AG04450 (cell line): ENCODE measurements around the gene ACER1. TPM values are rescaled to one million over a fixed set of nuclear protein-coding genes. Genes with fewer than 3 reads are reported as not detected.

Source experiments
- CTCF ChIA-PET: fragments of 300-600, 350-600 bp; formaldehyde crosslinking; extraction: SDS; loops from one replicate; lab custom pipeline; 2022; ENCODE audit warnings: antibody characterized with exemption, inconsistent platforms; lab: Charles Lee
- POLR2A ChIA-PET: fragments of 350-600 bp; formaldehyde crosslinking; extraction: SDS; loops from one replicate; lab custom pipeline; 2021; ENCODE audit warnings: antibody characterized with exemption, inconsistent platforms; lab: Yijun Ruan, JAX
- DNase-seq: peaks from one replicate; pipeline ENCODE4 v3.0.0-alpha.2; 2011; ENCODE audit warnings: low read depth, low spot score
- H3K27ac ChIP-seq: one replicate; pipeline ENCODE4 v1.5.1; 2012; ENCODE audit warnings: low read depth, low read length, control low read depth
- H3K27me3 ChIP-seq: one replicate; pipeline ENCODE4 v1.6.0; 2012; ENCODE audit warnings: low read length; ENCODE audit not compliant: control insufficient read depth, insufficient read depth
- H3K4me3 ChIP-seq: 2 replicates; pipeline ENCODE4 v1.5.1; 2011; ENCODE audit warnings: mild to moderate bottlenecking, low read depth, low read length, control low read depth
- H3K9me3 ChIP-seq: 2 replicates; pipeline ENCODE4 v1.5.1; 2012; ENCODE audit warnings: low read length; ENCODE audit not compliant: control insufficient read depth, insufficient read depth
- CTCF ChIP-seq: IDR thresholded peaks from 2 replicates; pipeline ENCODE4 v1.5.1; 2011; ENCODE audit warnings: low read depth, low read length, control low read depth, inconsistent platforms
- polyA plus RNA-seq: library from polyadenylated mRNA; depleted of rRNA; stranded (reverse); fragments of >200 nt; gene quantifications from 2 replicates; pipeline ENCODE4 v1.2.3, GENCODE V29; 2011

ACER1 gene
- polyA plus RNA-seq, 1 experiment: not detected

DNA sequence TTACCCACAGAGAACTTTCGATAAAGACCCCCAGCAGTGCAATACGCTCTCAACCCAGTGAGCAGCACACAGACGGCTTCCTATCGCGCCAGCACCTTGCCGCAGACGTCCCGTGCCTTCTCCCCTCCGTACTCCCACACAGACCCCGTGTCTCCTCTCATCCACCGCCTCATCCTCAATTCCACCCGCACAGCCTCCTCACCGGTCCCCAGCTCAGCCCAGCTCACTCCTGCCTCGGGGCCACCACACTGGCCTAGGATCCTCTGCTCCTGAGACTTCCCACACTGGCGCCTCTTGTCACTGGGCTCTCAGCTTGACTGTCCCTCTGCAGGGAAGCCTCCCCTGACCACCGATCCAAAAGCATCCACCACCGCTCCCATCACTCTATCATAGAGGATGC lies 62.6 kb downstream of the ACER1 start:
- H3K27ac ChIP-seq: no peak overlapping the region
- H3K9me3 ChIP-seq: no peaks in the 10 kb centered on the region; the same call in 1 of the 2 replicates
- TF ChIP-seq CTCF: no peak
- DNase-seq: no peak
- H3K4me3 ChIP-seq: no peak overlapping the region
- no peaks in the 10 kb centered on the region for H3K27me3 ChIP-seq
- POLR2A ChIA-PET: no interaction called here
- CTCF ChIA-PET: interaction anchor here (0.7 to 2.7 kb wide), 4 partner anchors 10 to 52 kb away, joined by 3 to 17 read pairs (median 8); no protein-coding TSS in a partner anchor

GRCh38 chr19:6270076-6270745 lies 63.2 kb downstream of the ACER1 start:
- no peak overlapping the region for H3K4me3 ChIP-seq
- POLR2A ChIA-PET: no interaction called here
- CTCF ChIA-PET: interaction anchor here (0.7 to 2.7 kb wide), 3 partner anchors 10 to 52 kb away, joined by 3 to 17 read pairs (median 11); no protein-coding TSS in a partner anchor
- no peak for TF ChIP-seq CTCF
- no peaks in the 10 kb centered on the region; the same call in 1 of the 2 replicates for H3K9me3 ChIP-seq
- DNase-seq: no peak
- no peak overlapping the region for H3K27ac ChIP-seq
- no peaks in the 10 kb centered on the region for H3K27me3 ChIP-seq

DNA sequence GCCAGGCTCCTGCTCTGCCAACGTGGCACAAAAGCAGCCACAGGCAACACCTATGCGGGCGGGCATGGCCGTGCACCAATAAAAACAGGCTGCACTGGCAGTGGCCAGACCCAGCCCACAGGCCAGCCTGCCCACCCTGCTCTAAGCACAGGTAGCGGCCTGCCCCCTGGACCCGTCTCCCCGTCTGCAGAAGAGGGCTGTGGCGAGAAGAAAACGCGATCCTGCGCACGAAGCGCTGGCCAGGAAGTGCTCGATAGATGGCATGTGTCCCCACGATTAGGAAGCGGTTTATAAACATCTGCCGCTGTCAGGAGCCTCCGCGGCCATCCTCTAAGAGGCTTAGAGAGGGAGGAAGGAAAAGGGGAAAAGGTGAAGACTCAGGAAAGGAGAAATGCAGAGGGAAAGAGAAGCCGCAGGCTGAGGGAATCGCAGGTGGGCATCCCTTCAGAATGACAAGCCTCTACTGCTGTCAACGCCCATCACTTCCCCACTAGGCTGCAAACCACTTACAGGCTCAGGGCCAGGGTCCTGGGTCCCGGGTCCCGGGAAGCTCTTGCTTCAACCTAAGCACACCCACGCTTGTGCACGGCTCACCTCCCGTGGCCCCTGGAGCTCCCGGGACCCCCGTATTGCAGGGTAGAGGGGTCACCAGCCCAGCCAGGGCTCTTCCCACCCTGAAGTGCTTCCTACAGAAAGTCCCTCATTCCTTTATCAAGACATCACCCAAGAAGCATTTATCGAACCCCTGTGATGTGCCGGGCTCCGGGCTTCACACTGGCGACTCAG lies 64.1 kb downstream of the ACER1 start:
- H3K27me3 ChIP-seq: no peaks in the 10 kb centered on the region
- DNase-seq: no peak
- no peak overlapping the region for H3K27ac ChIP-seq
- POLR2A ChIA-PET: no interaction called here
- no peak overlapping the region for H3K4me3 ChIP-seq
- TF ChIP-seq CTCF: no peak
- H3K9me3 ChIP-seq: no peaks in the 10 kb centered on the region; the same call in 1 of the 2 replicates
- CTCF ChIA-PET: interaction anchor here (1.5 kb wide), 1 partner anchor 50 kb away, joined by 7 read pairs; no protein-coding TSS in a partner anchor

GRCh38 chr19:6268382-6268771 lies 65.0 kb downstream of the ACER1 start:
- Histone ChIP-seq H3K9me3 (no peaks in the 10 kb centered on the region; the same call in 1 of the 2 replicates), H3K27me3 (no peaks in the 10 kb centered on the region), H3K4me3 (no peak overlapping the region), H3K27ac (no peak overlapping the region)
- ChIA-PET POLR2A (no interaction called here), CTCF (interaction anchor here (0.5 to 1.5 kb wide), 3 partner anchors 9 to 281 kb away, joined by 3 to 7 read pairs (median 3); no protein-coding TSS in a partner anchor)
- no peak for TF ChIP-seq CTCF
- DNase-seq: no peak
